ENCODE data around the gene WASF1. TPM values are rescaled to one million over a fixed set of nuclear protein-coding genes. Genes with fewer than 3 reads are reported as not detected.

Gene WASF1
- total RNA-seq, 1 experiment from 2014 or later, result 28.6 TPM

GRCh38 chr6:110128418-110128817 is 51.1 kb downstream of the WASF1 start:
- Histone ChIP-seq H4K20me1 (ENCODE audit: control insufficient read depth, insufficient read depth, insufficient read length) (no peaks in the 10 kb centered on the region), H3K4ac (ENCODE audit: low read depth, low read length) (no peak overlapping the region), H3K14ac (ENCODE audit: insufficient read depth, low read length) (no peak overlapping the region), H3K27ac (ENCODE audit: insufficient read length, low read depth, low read length) (no peak overlapping the region), H2BK15ac (ENCODE audit: low read depth, low read length) (no peak overlapping the region), H3K4me2 (ENCODE audit: insufficient read depth, insufficient read length, low read length) (no peak overlapping the region), H3K56ac (ENCODE audit: insufficient read length, low read depth, low read length) (no peak overlapping the region), H4K5ac (ENCODE audit: insufficient read length, low read depth, low read length) (no peak overlapping the region), H3T11ph (ENCODE audit: low read length) (no peak overlapping the region), H2BK120ac (ENCODE audit: low read depth, low read length, poor library complexity, severe bottlenecking) (no peak overlapping the region), H3K18ac (ENCODE audit: insufficient read length, low read depth, low read length) (no peak overlapping the region), H3K79me1 (ENCODE audit: insufficient read depth, low read depth, low read length, poor library complexity, severe bottlenecking) (no peaks in the 10 kb centered on the region), H3K27me3 (ENCODE audit: insufficient read depth, low read length) (no peaks in the 10 kb centered on the region), H2BK12ac (ENCODE audit: insufficient read length, low read depth, low read length) (no peak overlapping the region), H3K9me3 (ENCODE audit: control insufficient read depth, low read depth, low read length) (no peaks in the 10 kb centered on the region), H4K8ac (replicated peaks; ENCODE audit: insufficient read length, low read depth, low read length) (no peak overlapping the region), H4K91ac (ENCODE audit: insufficient read length, low read depth, low read length) (no peak overlapping the region), H3K23me2 (ENCODE audit: insufficient read length, low read depth, low read length, poor library complexity, severe bottlenecking) (no peaks in the 10 kb centered on the region), H2BK20ac (ENCODE audit: low read depth, low read length, poor library complexity, severe bottlenecking) (no peak overlapping the region), H3K4me1 (ENCODE audit: insufficient read depth, low read length) (peaks cover 2% of the 10 kb centered on the region; the same call in 1 of the 2 replicates), H2AFZ (ENCODE audit: low read length) (no peak overlapping the region), H2AK5ac (ENCODE audit: insufficient read length, low read length) (no peak overlapping the region), H3K9ac (ENCODE audit: extremely low read depth, insufficient read length, low read length) (no peak overlapping the region), H3K79me2 (ENCODE audit: insufficient read depth, low read length) (no peaks in the 10 kb centered on the region), H3K23ac (ENCODE audit: insufficient read length, low read depth, low read length) (no peak overlapping the region), H2BK5ac (ENCODE audit: insufficient read length, low read length) (no peak overlapping the region)
- Mint-ChIP-seq H3K36me3 (ENCODE audit: insufficient read depth in 1 of 3, low read depth in 3 of 3) (peaks cover 10 to 27% (median 16%) of the 10 kb centered on the region in 3 experiments; a peak in 5 of 7 replicates), H3K4me3 (no peak overlapping the region), H3K27me3 (ENCODE audit: low read depth) (no peaks in the 10 kb centered on the region), H3K27ac (no peak overlapping the region), H3K4me1 (peaks cover 11% of the 10 kb centered on the region in 2 experiments), H3K9me3 (no peaks in the 10 kb centered on the region; a peak in 1 of 5 replicates)
- DNase-seq, result no peak
- no CpG with 5 or more reads among the region's 4 CpGs for WGBS (ENCODE audit: extremely low coverage, insufficient read length, low lambda C conversion rate)
- TF ChIP-seq CTCF (conservative IDR thresholded peaks at IDR 0.05), result no peak

Data from H9 (cell line).